Placental epithelial cell (primary cell): ENCODE results near the gene CDCA3. TPM values are rescaled to one million over a fixed set of nuclear protein-coding genes. Genes with fewer than 3 reads are reported as not detected.

Experiments used
- total RNA-seq: library from RNA; depleted of rRNA; stranded (reverse); fragments of >200 nt; gene quantifications from 2 replicates; pipeline ENCODE4 v1.2.3, GENCODE V29; 2012

Gene CDCA3
- 7.9 and 13.8 TPM in 2 replicates for total RNA-seq

DNA sequence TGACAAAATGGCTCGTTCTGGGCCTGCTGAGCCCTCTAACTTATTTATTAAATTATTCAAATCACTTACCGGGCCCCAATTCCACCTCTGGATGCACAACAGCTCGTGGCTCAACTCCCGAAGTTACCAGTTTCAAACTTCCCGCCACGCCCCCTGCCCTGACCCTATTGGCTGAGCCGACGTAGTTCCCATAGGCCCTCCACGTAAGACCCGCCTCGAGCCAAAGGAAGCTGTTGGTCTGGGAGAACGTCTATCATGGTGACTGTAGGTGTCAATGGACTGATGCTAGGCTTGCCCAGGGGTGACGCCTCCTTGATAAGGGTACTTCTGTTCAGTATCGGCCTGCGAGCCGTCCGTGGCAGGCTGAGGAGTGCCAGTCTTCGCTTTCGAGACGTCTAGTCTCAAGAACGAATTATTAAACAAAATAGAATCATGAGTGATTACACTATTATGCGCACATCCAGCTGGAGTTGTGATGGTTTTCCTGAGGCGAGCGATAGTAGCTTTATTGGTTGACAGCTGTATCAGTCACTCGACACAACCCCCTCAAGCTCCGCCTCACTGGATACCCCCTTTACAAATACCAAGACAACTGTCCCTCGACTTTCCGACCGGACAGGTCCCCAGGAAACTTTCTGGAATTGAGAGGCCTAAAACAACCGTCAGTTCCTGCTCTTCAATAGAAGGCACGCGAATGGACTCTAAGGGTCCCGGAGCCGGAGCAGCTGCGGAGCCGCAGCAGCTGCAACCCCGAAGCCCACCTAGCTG lies at the start of gene CDCA3:
Gene CDCA3 (minus strand): TSS at position 134 of the 768 bp plus-strand sequence. CDS start 334 bp downstream, outside the sequence.

DNA sequence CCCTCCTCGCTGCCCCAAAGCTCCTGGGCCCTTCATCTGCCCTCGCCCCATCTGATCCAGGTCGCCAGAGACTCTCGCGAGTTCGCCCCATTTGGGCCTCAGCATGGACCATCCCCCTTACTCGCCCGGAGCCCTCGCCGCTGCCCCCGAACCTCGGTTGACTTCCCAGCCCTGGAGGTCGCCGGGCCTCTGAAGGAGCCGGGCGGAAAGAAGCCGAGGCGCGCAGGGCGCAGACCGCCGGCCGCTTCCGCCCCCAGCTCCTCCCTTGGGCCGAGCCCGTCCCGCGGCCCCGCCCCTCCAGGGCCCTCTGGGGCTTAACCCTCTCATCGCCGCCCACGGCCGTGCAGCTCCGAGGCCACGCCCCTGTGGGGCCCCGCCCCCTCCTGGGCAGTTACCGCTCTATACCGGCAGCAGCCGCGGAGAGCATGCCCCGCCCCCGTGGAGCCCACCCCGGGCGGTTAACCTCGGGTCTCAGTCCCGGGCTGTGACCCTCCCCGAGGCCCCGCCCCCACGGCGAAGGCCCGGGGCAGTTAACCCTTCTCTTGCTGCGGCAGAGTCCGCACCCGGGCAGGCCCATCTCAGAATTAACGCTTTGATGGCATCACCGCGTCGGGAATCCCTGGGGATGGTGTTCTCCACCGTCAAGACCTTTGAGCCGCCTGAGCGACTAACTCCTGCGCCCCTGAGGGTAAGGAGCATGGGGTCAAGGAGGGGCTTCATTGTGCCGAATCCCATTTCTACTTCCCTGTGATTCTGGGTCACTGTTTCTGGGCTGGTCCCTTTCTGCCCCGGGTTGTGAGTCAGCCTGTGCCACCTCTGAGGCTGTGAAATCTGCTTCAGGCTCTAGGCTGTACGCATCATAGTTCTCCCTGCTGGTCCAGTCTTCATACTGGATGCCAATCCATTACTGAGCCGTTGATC lies 22.3 kb upstream of the CDCA3 start, which contains the start of gene SPSB2:
Gene SPSB2 (minus strand): TSS at position 210 of the 921 bp plus-strand sequence. CDS start 402 bp downstream, outside the sequence.

DNA sequence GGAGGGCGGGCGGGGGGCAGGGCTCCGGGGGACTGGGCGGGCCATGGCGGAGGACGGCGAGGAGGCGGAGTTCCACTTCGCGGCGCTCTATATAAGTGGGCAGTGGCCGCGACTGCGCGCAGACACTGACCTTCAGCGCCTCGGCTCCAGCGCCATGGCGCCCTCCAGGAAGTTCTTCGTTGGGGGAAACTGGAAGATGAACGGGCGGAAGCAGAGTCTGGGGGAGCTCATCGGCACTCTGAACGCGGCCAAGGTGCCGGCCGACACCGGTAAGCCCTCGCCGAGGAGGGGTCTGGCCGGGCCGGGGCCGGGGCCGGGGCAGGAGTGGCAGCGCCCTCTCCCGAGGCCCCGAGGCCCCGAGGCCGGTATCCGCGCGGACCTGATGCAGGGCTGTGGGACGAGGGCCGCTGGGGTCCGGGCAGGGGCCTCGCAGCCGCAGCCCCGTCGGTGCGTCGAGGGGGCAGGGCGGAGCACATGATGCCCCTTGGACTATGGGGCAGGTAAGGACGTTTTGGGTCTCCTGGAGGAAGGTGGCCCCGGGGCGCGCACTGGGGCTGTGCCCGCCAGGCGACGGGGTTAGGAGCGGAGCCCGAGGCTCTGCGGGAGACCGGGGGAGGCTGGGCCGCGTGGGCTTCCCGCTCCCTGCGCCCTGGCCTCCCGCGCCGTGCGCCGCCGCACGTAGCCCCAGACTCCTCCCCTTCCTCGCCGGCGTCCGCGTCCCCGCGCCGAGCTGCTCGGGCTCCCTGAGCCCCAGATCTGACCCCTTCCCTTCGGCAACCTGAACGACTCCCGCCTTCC lies 16.5 kb upstream of the CDCA3 start, which contains the start of gene TPI1:
Gene TPI1 (plus strand): TSS at position 119 of the 798 bp plus-strand sequence. CDS start 36 bp downstream, at position 155.

DNA sequence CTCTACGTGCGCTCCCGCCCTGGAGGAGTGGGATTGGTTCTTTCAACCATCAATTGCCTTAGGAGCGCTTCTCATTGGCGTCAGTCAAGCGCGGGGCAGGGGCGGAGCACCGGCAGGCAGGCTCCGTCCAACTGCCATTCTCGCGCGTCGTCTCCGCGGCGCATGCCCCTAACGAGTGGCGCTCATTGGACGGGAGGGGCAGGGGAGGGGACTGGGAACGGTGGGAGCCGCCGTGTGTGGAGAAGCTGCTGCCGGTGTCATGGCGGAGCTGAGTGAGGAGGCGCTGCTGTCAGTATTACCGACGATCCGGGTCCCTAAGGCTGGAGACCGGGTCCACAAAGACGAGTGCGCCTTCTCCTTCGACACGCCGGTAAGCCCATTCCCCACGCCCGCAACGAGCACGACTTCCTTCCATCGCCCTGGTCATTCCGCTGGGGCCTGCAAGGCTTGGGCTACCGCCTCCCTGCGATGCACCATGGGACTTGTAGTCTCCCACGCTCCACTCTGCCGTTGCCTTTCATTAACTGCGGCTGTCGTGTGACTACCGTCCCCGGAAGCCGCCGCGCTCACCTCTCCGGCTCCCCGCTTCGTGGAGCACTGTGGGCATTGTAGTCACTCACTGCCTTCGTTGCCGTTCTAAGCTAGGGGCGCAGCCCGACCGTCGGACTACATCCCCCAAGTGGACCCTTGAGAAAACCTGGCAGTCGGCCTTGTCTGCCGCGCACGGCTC lies 1.0 kb upstream of the CDCA3 start, which contains the start of gene USP5:
Gene USP5 (plus strand): TSS at position 230 of the 730 bp plus-strand sequence. CDS start 30 bp downstream, at position 260.

DNA sequence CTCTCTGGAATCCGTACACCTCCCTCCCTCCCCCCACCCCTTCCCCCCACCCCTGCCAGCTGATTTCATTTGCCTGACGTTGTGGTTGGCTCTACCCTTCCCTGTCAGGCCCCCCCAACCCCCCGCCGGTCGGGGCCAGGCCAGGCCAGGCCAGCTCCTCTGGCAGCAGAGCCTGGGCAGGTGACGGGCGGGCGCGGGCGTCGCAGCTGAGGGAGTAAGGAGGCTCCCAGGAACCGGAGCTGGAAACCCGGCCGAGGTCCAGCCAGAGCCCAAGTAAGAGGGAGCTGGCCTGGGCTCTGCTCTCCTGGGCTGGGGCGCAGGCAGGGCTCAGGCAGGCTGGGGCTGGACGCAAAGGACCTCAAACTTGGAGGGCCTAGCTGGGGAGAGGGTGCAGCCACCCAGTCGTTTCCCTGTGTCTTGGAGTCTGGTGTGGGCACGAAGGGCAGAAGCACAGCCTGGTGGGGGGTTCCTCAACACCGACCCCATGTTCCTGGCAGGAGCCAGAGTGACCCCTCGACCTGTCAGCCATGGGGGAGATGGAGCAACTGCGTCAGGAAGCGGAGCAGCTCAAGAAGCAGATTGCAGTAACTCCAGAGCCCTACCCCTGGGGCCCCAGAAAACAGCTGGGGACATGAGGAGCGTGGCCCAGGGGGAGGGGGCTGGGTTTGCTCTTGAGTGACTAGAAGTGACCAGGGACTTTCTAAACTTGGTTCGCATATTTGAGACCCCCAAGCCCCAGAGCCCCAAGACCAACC lies 10.1 kb downstream of the CDCA3 start, which contains the start of gene GNB3:
Gene GNB3 (plus strand): TSS at position 165 of the 755 bp plus-strand sequence. CDS start 363 bp downstream, at position 528.

DNA sequence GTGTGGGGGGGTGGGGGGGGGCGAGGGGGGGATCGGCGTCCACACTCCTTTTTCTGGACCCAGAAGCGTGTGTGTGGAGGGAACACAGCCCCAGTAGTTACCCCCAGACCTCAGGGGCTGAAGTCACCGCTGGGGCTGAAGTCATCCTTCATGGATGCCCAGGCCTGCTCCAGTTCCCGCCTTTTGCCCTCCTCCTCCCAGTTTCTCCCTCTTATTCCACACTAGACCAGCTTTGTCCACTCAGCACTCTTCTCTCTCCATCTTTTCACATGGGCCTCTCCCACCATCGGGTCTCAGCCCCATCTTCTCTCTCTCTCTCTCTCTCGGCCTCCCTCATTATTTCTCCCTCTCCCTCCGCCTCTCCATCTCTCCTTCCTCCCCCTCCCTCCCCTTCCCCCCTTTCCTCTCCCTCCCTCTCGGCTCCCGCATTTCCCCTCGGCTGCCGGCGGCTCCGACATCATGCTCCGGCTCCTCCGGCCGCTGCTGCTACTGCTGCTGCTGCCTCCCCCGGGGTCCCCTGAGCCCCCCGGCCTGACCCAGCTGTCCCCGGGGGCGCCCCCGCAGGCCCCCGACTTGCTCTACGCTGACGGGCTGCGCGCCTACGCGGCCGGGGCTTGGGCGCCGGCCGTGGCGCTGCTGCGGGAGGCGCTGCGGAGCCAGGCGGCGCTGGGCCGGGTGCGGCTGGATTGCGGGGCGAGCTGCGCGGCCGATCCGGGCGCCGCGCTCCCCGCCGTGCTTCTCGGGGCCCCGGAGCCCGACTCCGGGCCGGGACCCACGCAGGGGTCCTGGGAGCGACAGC lies 22.9 kb downstream of the CDCA3 start, which contains the start of gene P3H3:
Gene P3H3 (plus strand): TSS at position 426 of the 799 bp plus-strand sequence. CDS start 34 bp downstream, at position 460.

DNA sequence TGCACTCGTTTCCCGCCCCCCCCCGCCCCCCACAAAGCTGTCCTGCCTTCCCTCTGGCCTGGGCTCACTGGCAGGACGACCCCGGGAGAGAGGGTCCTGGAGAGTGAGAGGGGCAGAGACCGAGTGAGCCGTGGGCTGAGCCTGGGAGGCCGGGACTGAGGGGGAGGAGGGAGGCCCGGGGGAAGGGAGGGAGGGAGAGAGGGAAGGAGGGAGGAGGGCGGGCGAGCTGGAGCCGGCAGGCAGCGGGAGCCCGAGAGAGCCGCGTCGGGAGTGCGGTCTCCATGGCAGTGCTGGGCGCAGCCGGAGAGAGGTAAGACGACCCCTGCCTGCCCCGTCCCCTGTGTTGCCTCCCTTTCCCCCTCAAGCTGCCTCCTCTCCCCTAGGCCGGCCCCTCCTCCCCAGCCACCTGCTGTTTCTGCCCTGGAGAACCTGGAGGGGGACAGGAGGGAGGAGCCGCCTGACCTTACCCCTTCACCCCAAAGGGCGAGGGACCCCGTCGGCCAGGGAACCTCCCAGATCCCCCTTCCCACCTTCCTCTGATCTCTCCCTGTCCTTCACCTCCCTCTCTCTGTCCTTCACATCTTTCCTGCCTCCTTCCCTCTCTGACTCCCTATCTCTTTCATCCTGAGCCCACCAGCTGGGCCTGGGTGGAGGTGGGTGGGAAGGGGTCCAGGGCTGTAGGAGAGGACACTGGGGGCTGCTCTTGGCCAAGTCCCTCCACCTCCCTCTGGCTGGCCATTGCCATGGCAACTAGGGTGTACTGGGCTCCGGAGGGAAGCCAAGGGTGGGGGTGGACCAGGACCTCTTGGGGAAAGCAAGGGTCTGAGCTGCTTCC lies 29.3 kb downstream of the CDCA3 start, which contains the start of gene GPR162:
Gene GPR162 (plus strand): TSS at position 231 of the 835 bp plus-strand sequence. CDS start 2,078 bp downstream, outside the sequence.

Other genes starting within 250 kb of the CDCA3 start
- 221 and 313 TPM in 2 replicates for gene CHD4, start 243.9 kb downstream of the CDCA3 start, total RNA-seq
- gene LPAR5, start 215.3 kb downstream of the CDCA3 start, total RNA-seq, result 5.1 and 10.7 TPM in 2 replicates
- 1.6 TPM in 1 of 2 replicates, not detected in the other for gene ACRBP, start 203.9 kb downstream of the CDCA3 start, total RNA-seq
- 47.9 and 81.7 TPM in 2 replicates for gene ING4, start 188.2 kb downstream of the CDCA3 start, total RNA-seq
- gene ZNF384, start 161.9 kb downstream of the CDCA3 start, total RNA-seq, result 29.2 and 29.8 TPM in 2 replicates
- not detected in 2 replicates for gene PIANP, start 150.5 kb downstream of the CDCA3 start, total RNA-seq
- 48.4 and 50.3 TPM in 2 replicates for gene COPS7A, start 127.2 kb downstream of the CDCA3 start, total RNA-seq
- gene MLF2, start 98.1 kb downstream of the CDCA3 start, total RNA-seq, result 117 and 212 TPM in 2 replicates
- gene PTMS, start 84.9 kb downstream of the CDCA3 start, total RNA-seq, result 70.4 and 99.3 TPM in 2 replicates
- gene LAG3, start 78.8 kb downstream of the CDCA3 start, total RNA-seq, result 0.11 and 0.39 TPM in 2 replicates
- 0.98 and 1.2 TPM in 2 replicates for gene CD4, start 61.8 kb downstream of the CDCA3 start, total RNA-seq
- gene GPR162, start 29.5 kb downstream of the CDCA3 start, total RNA-seq, result 0.11 and 3.1 TPM in 2 replicates
- 47.1 and 86.8 TPM in 2 replicates for gene P3H3, start 22.9 kb downstream of the CDCA3 start, total RNA-seq
- gene GNB3, start 10.4 kb downstream of the CDCA3 start, total RNA-seq, result 0.65 and 3.1 TPM in 2 replicates
- gene USP5, start 864 bp upstream of the CDCA3 start, total RNA-seq, result 69.5 and 126 TPM in 2 replicates
- 461 and 897 TPM in 2 replicates for gene TPI1, start 16.2 kb upstream of the CDCA3 start, total RNA-seq
- 8.8 and 12.6 TPM in 2 replicates for gene SPSB2, start 22.0 kb upstream of the CDCA3 start, total RNA-seq
- gene LRRC23, start 53.5 kb upstream of the CDCA3 start, total RNA-seq, result 8.2 and 21.6 TPM in 2 replicates
- gene ENO2, start 63.3 kb upstream of the CDCA3 start, total RNA-seq, result 0.76 and 1.6 TPM in 2 replicates
- gene ATN1, start 76.7 kb upstream of the CDCA3 start, total RNA-seq, result 12.7 and 23.2 TPM in 2 replicates
- gene RNU7-1, start 92.5 kb upstream of the CDCA3 start, total RNA-seq, result not detected in 2 replicates
- 72.8 and 133 TPM in 2 replicates for gene C12orf57, start 92.7 kb upstream of the CDCA3 start, total RNA-seq
- gene PTPN6, start 100.1 kb upstream of the CDCA3 start, total RNA-seq, result 21.2 and 25.1 TPM in 2 replicates
- gene PHB2, start 119.4 kb upstream of the CDCA3 start, total RNA-seq, result 142 and 192 TPM in 2 replicates
- gene EMG1, start 119.6 kb upstream of the CDCA3 start, total RNA-seq, result 24.7 and 26.0 TPM in 2 replicates
- 18.8 and 33.6 TPM in 2 replicates for gene LPCAT3, start 167.2 kb upstream of the CDCA3 start, total RNA-seq
- 0.87 and 6.7 TPM in 2 replicates for gene C1S, start 209.4 kb upstream of the CDCA3 start, total RNA-seq
- 1.1 and 1.6 TPM in 2 replicates for gene C1R, start 241.2 kb upstream of the CDCA3 start, total RNA-seq